Peyer's patch (tissue), 4 donors: ENCODE data around the gene TIAL1. TPM values are rescaled to one million over a fixed set of nuclear protein-coding genes. Genes with fewer than 3 reads are reported as not detected.

Experiments used
- DNase-seq, 3 donors: peaks; one replicate each; pipeline ENCODE4 v3.0.0-alpha.2; 2017 to 2019
- H3K27ac ChIP-seq, 4 donors: fragments of 200-600 bp; sonication (generic); one replicate each; pipeline ENCODE4 v1.5.1; 2016 to 2019
- H3K27me3 ChIP-seq, 2 donors: fragments of 200-600 bp; sonication (generic); one replicate each; pipeline ENCODE4 v1.5.1; 2019
- H3K36me3 ChIP-seq, 3 donors: fragments of 200-600 bp; sonication (generic); one replicate each; pipeline ENCODE4 v1.5.1; 2016 to 2019
- H3K4me1 ChIP-seq, 4 donors: fragments of 200-600 bp; sonication (generic); one replicate each; pipeline ENCODE4 v1.5.1; 2016 to 2019
- H3K4me3 ChIP-seq, 4 donors: fragments of 200-600 bp; sonication (generic); 1 replicate in 3 of 4; 2 replicates in 1 of 4; pipeline ENCODE4 v1.5.1; 2016 to 2019; ENCODE audit warnings: mild to moderate bottlenecking in 1 of 4
- H3K9me3 ChIP-seq, 4 donors: fragments of 200-600 bp; sonication (generic); one replicate each; pipeline ENCODE4 v1.5.1; 2016 to 2019; ENCODE audit warnings: mild to moderate bottlenecking in 1 of 4
- POLR2A ChIP-seq, 2 donors: fragments of 450-650 bp; IDR thresholded peaks; one replicate each; pipeline ENCODE4 v1.5.1; 2017; ENCODE audit warnings: antibody characterized with exemption in 2 of 2, mild to moderate bottlenecking in 2 of 2, moderate library complexity in 2 of 2
- total RNA-seq, 4 donors: library from RNA; depleted of rRNA; stranded (reverse); fragments of >200 nt; gene quantifications; one replicate each; pipeline ENCODE4 v1.1.0, GENCODE V29; 2016
- TF ChIP-seq, protein P1 (sequence below), 6 experiments: fragments of 450-650 bp in 4 of 6; fragments of 200-600 bp in 2 of 6; sonication (generic) in 1 of 6; IDR thresholded peaks; one replicate each; pipeline ENCODE4 v1.5.1; 2017 to 2019; ENCODE audit warnings: antibody characterized with exemption in 6 of 6, mild to moderate bottlenecking in 3 of 6, moderate library complexity in 1 of 6

TIAL1 gene
- total RNA-seq, 4 donors from 2014 or later = 58.4 to 103 (median 79.7) TPM

DNA sequence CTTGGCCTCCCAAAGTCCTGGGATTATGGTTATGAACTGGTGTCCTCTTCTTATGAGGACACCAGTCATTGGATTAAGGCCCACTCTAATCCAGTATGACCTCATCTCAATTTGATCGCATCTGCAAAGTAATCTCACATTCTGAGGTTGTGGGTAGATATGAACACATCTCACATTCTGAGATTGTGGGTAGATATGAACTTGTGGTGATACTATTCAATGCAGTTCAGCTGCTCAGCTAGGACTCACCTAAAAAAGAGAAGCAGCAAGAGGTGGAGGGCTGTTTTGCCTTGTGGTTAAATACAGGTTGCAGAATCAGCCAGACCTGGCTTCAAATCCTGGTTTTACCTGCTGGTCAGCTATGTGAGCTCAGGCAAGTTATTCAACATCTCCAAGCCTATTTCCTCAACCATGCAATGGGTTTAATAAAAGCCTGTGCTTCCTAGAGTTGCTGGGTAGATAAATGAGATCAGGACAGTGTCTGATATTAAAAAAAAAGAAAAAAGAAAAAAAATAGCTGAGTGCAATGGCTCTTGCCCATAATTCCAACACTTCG, 45.9 kb upstream of the TIAL1 start:
- no peak for DNase-seq
- Histone ChIP-seq H3K27ac (no peak overlapping the region), H3K4me1 (no peaks in the 10 kb centered on the region), H3K4me3 (no peak overlapping the region), H3K27me3 (no peaks in the 10 kb centered on the region), H3K36me3 (no peaks in the 10 kb centered on the region), H3K9me3 (peaks cover 0 to 4% (median 0%) of the 10 kb centered on the region in 4 donors)
- TF ChIP-seq POLR2A (IDR thresholded peaks at IDR 0.05) = no peak

DNA sequence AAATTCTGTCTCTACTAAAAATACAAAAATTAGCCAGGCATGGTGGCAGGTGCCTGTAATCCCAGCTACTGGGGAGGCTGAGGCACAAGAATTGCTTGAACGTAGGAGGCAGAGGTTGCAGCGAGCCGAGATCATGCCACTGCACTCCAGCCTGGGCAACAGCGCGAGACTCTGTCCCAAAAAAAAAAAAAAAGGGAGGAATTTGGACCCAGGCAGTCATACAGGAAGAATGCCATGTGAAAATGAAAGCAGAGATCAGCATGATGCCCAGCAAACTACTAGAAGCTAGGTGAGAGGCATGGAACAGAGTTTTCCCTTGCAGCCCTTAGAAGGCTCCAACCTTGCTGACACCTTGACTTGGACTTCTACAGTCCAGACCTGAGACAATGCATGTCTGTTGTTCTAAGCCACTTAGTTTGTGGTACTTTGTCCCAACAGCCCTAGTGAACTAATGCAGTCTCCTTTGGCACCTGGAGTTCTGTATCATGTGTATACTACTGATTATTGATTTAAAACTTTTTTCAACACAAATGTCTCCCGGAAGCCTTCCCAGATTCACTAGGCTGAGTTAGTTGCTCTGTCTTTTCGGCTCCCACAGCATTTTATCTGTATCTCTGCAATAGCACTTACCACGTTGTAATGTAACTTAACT, 44.2 kb upstream of the TIAL1 start:
- H3K9me3 ChIP-seq = peaks cover 0 to 4% (median 0%) of the 10 kb centered on the region in 4 donors
- no peaks in the 10 kb centered on the region for H3K4me1 ChIP-seq
- peak overlapping the region in 1 of 4 donors; percentile 33 for H3K27ac ChIP-seq
- no peaks in the 10 kb centered on the region for H3K36me3 ChIP-seq
- H3K4me3 ChIP-seq = no peak overlapping the region
- TF ChIP-seq, protein P1, sequence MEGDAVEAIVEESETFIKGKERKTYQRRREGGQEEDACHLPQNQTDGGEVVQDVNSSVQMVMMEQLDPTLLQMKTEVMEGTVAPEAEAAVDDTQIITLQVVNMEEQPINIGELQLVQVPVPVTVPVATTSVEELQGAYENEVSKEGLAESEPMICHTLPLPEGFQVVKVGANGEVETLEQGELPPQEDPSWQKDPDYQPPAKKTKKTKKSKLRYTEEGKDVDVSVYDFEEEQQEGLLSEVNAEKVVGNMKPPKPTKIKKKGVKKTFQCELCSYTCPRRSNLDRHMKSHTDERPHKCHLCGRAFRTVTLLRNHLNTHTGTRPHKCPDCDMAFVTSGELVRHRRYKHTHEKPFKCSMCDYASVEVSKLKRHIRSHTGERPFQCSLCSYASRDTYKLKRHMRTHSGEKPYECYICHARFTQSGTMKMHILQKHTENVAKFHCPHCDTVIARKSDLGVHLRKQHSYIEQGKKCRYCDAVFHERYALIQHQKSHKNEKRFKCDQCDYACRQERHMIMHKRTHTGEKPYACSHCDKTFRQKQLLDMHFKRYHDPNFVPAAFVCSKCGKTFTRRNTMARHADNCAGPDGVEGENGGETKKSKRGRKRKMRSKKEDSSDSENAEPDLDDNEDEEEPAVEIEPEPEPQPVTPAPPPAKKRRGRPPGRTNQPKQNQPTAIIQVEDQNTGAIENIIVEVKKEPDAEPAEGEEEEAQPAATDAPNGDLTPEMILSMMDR (IDR thresholded peaks at IDR 0.05) = no peak
- TF ChIP-seq POLR2A (IDR thresholded peaks at IDR 0.05) = no peak
- H3K27me3 ChIP-seq = no peaks in the 10 kb centered on the region
- DNase-seq = no peak

DNA sequence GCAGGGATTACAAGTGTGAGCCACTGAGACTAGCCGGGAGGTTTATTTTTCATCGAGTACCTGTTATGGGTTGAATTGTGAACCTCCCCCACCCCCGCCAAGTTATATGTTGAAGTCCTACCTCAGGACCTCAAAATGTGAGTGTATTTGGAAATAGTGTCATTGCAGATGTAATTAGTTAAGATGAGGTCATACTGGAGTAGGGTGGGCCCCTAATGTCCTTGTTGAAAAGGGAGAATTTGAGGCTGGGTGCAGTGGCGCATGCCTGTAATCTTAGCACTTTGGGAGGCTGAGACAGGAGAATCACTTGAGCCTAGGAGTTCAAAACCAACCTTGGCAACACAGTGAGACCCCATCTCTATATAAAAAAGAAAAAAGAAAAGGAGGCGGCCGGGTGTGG, 43.6 kb upstream of the TIAL1 start:
- TF ChIP-seq, protein P1 (IDR thresholded peaks at IDR 0.05) = no peak
- no peak for TF ChIP-seq POLR2A (IDR thresholded peaks at IDR 0.05)
- no peak for DNase-seq
- H3K27ac ChIP-seq = no peak overlapping the region
- no peaks in the 10 kb centered on the region for H3K27me3 ChIP-seq
- H3K4me1 ChIP-seq = no peaks in the 10 kb centered on the region
- no peaks in the 10 kb centered on the region for H3K36me3 ChIP-seq
- H3K4me3 ChIP-seq = no peak overlapping the region
- H3K9me3 ChIP-seq = peaks cover 0 to 4% (median 0%) of the 10 kb centered on the region in 4 donors

DNA sequence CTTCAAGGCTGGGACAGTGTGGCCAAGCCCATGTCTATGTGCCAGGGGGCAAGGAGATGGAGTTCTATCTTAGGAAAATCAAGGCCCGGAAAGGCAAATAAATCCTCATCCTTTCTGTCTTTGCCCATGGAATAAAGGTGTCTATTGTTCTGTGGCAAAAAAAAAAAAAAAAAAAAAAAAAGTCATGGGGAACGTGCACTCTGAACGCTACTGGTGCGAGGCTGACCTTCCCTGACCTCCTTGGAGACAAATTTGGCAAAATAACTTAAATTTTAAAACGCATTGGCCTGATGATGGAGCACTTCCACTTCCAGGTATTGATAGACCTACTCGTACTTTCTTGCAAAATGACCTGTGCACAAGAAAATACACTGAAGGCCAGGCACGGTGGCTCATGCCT, 42.2 kb upstream of the TIAL1 start:
- no peaks in the 10 kb centered on the region for H3K27me3 ChIP-seq
- no peaks in the 10 kb centered on the region for H3K4me1 ChIP-seq
- H3K9me3 ChIP-seq = no peaks in the 10 kb centered on the region
- H3K36me3 ChIP-seq = no peaks in the 10 kb centered on the region
- TF ChIP-seq, protein P1 (IDR thresholded peaks at IDR 0.05) = no peak
- TF ChIP-seq POLR2A (IDR thresholded peaks at IDR 0.05) = no peak
- H3K4me3 ChIP-seq = no peak overlapping the region
- no peak for DNase-seq
- no peak overlapping the region for H3K27ac ChIP-seq

DNA sequence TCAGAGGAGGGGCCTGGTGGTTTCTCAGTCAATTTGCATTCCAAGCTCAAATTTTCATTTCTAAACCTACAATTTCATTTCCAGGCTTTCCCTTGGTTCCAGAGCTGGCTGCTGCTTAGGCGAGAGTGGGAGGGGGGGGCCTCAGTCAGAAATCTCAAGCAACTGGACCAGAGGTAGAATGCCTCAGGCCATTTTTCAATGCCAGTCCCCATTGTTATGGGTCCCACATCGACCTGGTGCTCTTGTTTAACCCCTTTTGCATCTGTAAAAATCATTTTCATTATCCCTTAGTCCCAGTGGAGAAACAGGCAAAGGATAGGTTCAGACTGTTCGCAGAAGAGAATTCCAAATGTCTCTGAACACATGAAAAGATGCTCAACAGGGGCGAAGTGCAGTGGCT, 40.9 kb upstream of the TIAL1 start:
- Histone ChIP-seq H3K27ac (no peak overlapping the region), H3K36me3 (no peaks in the 10 kb centered on the region), H3K4me1 (no peaks in the 10 kb centered on the region), H3K27me3 (no peaks in the 10 kb centered on the region), H3K4me3 (no peak overlapping the region), H3K9me3 (no peaks in the 10 kb centered on the region)
- no peak for TF ChIP-seq POLR2A (IDR thresholded peaks at IDR 0.05)
- TF ChIP-seq, protein P1 (IDR thresholded peaks at IDR 0.05) = no peak
- no peak for DNase-seq

DNA sequence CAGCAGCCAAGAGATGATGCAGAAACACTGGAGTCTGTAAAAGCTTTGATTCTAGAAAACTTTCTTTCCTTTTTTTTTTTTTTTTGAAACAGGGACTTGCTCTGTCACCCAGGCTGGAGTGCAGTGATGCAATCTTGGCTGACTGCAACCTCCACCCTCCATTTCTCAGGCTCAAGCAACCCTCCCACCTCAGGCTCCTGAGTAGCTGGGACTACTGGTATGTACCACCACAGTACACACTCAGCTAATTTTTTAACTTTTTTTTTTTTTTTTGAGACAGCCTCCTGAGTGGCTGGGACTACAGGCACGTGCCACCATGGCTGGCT, 37.4 kb upstream of the TIAL1 start:
- TF ChIP-seq, protein P1 (IDR thresholded peaks at IDR 0.05) = no peak
- TF ChIP-seq POLR2A (IDR thresholded peaks at IDR 0.05) = no peak
- H3K9me3 ChIP-seq = no peaks in the 10 kb centered on the region
- no peak overlapping the region for H3K27ac ChIP-seq
- H3K4me1 ChIP-seq = no peaks in the 10 kb centered on the region
- DNase-seq = no peak
- no peaks in the 10 kb centered on the region for H3K27me3 ChIP-seq
- H3K4me3 ChIP-seq = no peak overlapping the region
- H3K36me3 ChIP-seq = no peaks in the 10 kb centered on the region
